Right lobe of liver (tissue), 4 donors: ENCODE results near the gene ANO2.

ENCODE experiments used
- CTCF ChIP-seq, 4 donors: fragments of 200-600 bp in 3 of 4; fragments of 450-650 bp in 1 of 4; IDR thresholded peaks; one replicate each; pipeline versions ENCODE4 v1.5.1 to v1.8.0; 2016 to 2022; ENCODE audit warnings: antibody characterized with exemption in 4 of 4, mild to moderate bottlenecking in 2 of 4
- POLR2A ChIP-seq: fragments of 450-650 bp; IDR thresholded peaks from one replicate; pipeline ENCODE4 v1.6.1; 2017; ENCODE audit warnings: antibody characterized with exemption, mild to moderate bottlenecking
- donor health status: DM: no; HTN: no; CAD: no.
- donor health status: DM: no; HTN: no; CAD: no.
- donor health status: DM: no; HTN: yes; CAD: no.

- TF ChIP-seq CTCF (IDR thresholded peaks at IDR 0.05): no peak
- TF ChIP-seq POLR2A: no peak
Observed at GRCh38 chr12:5615760-5616159, 329.3 kb downstream of the ANO2 start.
